A673 (cell line): ENCODE results near the gene VPS13D. TPM values are rescaled to one million over a fixed set of nuclear protein-coding genes. Genes with fewer than 3 reads are reported as not detected.

Experiments
- BruUV-seq: library from RNA; stranded (reverse); fragments of 400-500 nt; replicated peaks from 2 replicates; lab custom pipeline; 2021; lab: Mats Ljungman, UMichigan
- CTCF ChIA-PET: fragments of 300-600 bp; sonication (Branson Sonifier 250); formaldehyde crosslinking; loops from one replicate; lab custom pipeline; 2022; ENCODE audit warnings: antibody characterized with exemption; lab: Charles Lee
- POLR2A ChIA-PET: fragments of 300-600 bp; sonication (Branson Sonifier 250); formaldehyde crosslinking; loops from one replicate; lab custom pipeline; 2022; ENCODE audit warnings: antibody characterized with exemption; ENCODE audit not compliant: low non-redundant PET; lab: Charles Lee
- DNase-seq: peaks from one replicate; pipeline ENCODE4 v3.0.0-alpha.2; 2015; ENCODE audit warnings: low spot score
- H3K27ac ChIP-seq: fragments of 200-600 bp; sonication (generic); 2 replicates; pipeline ENCODE4 v1.5.1; 2016; ENCODE audit warnings: mixed run types, low read depth, mild to moderate bottlenecking, mixed read lengths, antibody characterized with exemption, low read length; ENCODE audit not compliant: poor library complexity, severe bottlenecking
- H3K27me3 ChIP-seq: fragments of 200-600 bp; sonication (generic); replicated peaks from 2 replicates; pipeline ENCODE4 v1.6.1; 2017; ENCODE audit warnings: mixed run types, low read depth, mild to moderate bottlenecking, mixed read lengths, antibody characterized with exemption, low read length; ENCODE audit not compliant: insufficient read depth, poor library complexity
- H3K36me3 ChIP-seq: fragments of 200-600 bp; sonication (generic); 2 replicates; pipeline ENCODE4 v1.6.1; 2016; ENCODE audit warnings: mixed run types, mild to moderate bottlenecking, mixed read lengths, antibody characterized with exemption, low read length; ENCODE audit not compliant: insufficient read depth, poor library complexity, severe bottlenecking
- H3K4me1 ChIP-seq: fragments of 200-600 bp; sonication (generic); 2 replicates; pipeline ENCODE4 v1.6.1; 2017; ENCODE audit warnings: mixed run types, mild to moderate bottlenecking, mixed read lengths, antibody characterized with exemption, low read length; ENCODE audit not compliant: insufficient read depth, poor library complexity, severe bottlenecking
- H3K4me3 ChIP-seq: fragments of 200-600 bp; sonication (generic); 2 replicates; pipeline ENCODE4 v1.5.1; 2016; ENCODE audit warnings: low read depth, mixed run types, mild to moderate bottlenecking, mixed read lengths, low read length; ENCODE audit not compliant: poor library complexity, severe bottlenecking
- H3K9me3 ChIP-seq: fragments of 200-600 bp; sonication (generic); 2 replicates; pipeline ENCODE4 v1.6.1; 2016; ENCODE audit warnings: mixed run types, low read depth, mild to moderate bottlenecking, mixed read lengths, antibody characterized with exemption, low read length; ENCODE audit not compliant: poor library complexity, severe bottlenecking
- CTCF ChIP-seq: fragments of 300-800, 200-600 bp; sonication (generic); conservative IDR thresholded peaks from 2 replicates; pipeline ENCODE4 v1.5.1; 2017; ENCODE audit warnings: low read depth, mild to moderate bottlenecking, antibody characterized with exemption, low read length, moderate library complexity, mixed read lengths
- EZH2 ChIP-seq: fragments of 200-600 bp; sonication (generic); IDR thresholded peaks from 2 replicates; pipeline ENCODE4 v1.6.1; 2017; ENCODE audit warnings: borderline replicate concordance, low read depth, mild to moderate bottlenecking, mixed read lengths, antibody characterized with exemption, low read length; ENCODE audit not compliant: poor library complexity, severe bottlenecking
- intact Hi-C: fragments of 100-400 bp; cut with micrococcal nuclease; formaldehyde crosslinking; loops from one replicate; pipeline ENCODE4 v1.10.0; 2022; ENCODE audit not compliant: unreplicated experiment
- total RNA-seq: library from RNA; stranded (reverse); gene quantifications from 2 replicates; pipeline ENCODE4 v1.2.3, GENCODE V29; 2021

VPS13D gene
- total RNA-seq, 1 experiment from 2014 or later, result 32.5 TPM

DNA sequence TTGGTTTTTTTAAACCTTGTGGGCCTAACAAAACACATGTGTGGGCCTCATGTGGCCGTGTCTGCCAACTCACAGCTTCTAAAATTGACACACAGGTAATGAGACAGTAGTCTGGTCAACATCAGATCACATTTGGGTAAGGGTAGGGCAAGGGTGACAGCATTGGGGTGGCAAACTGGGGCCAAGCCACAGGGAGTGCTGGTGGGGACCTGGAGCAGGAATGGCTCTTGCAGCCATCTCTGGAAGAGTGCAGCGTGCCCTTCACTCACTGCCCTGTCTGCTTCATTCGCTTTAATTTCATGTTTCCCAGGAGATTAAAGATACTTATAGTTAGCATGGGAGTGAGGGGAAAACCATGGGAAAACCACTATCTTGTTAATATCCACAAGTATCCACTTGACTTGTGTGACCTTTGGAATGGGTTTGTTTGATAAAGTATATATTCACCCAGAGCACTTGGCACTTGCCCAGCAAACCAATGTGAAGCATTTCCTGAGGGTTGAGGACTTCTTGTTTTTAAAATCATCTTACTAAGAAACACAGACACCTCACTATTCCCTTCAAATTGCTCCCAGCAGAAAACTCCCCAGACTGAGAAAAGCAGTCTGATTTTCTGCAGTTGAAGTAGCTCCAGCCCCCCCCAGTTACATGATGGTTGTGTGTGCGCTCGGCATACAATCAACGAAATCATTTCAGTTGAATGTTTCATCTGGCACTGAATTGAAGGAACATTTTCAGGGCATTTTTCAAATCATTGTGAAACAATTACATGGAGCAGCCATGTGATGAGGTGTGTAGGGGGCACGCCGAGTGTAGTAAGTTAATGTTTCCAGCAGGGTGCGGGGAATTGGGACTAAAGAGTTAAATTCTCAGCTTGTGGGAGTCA lies 175.7 kb downstream of the VPS13D start:
- peak; percentile 8 for DNase-seq
- ChIA-PET POLR2A (no interaction called here), CTCF (interaction anchor here (0.7 kb wide), 1 partner anchor 214 kb away, joined by 7 read pairs; no protein-coding TSS in a partner anchor)
- Histone ChIP-seq H3K9me3 (no peaks in the 10 kb centered on the region), H3K27me3 (no peaks in the 10 kb centered on the region), H3K4me3 (no peak overlapping the region), H3K36me3 (peaks cover under 1% of the 10 kb centered on the region), H3K27ac (no peak overlapping the region), H3K4me1 (no peaks in the 10 kb centered on the region)
- intact Hi-C loops, result loop anchor here (5.0 kb wide), 1 partner anchor 212 kb away; the partner anchor contains the start of gene DHRS3
- TF ChIP-seq EZH2 (no peak), CTCF (no peak)
- BruUV-seq, result no TSS peak

GRCh38 chr1:12406211-12407021 lies 176.6 kb downstream of the VPS13D start:
- intact Hi-C loops, result loop anchor here (5.0 kb wide), 1 partner anchor 211 kb away; the partner anchor contains the start of gene DHRS3
- DNase-seq, result no peak
- Histone ChIP-seq H3K4me1 (no peaks in the 10 kb centered on the region), H3K36me3 (peaks cover 5% of the 10 kb centered on the region), H3K27ac (no peak overlapping the region), H3K27me3 (no peaks in the 10 kb centered on the region), H3K4me3 (no peak overlapping the region), H3K9me3 (no peaks in the 10 kb centered on the region)
- no TSS peak for BruUV-seq
- TF ChIP-seq CTCF, result no peak
- no peak for TF ChIP-seq EZH2
- ChIA-PET CTCF (interaction anchor here (0.7 kb wide), 1 partner anchor 213 kb away, joined by 7 read pairs; no protein-coding TSS in a partner anchor), POLR2A (no interaction called here)
